GM18526 (cell line): Measurements from ENCODE around the gene PMPCA.

ENCODE experiments used
- POLR2A ChIP-seq: IDR thresholded peaks from 3 replicates; pipeline ENCODE4 v1.6.1; 2011; ENCODE audit not compliant: insufficient read length; ENCODE audit errors: extremely low read depth

The PMPCA gene

GRCh38 chr9:136370037-136370436 lies 40.4 kb upstream of the PMPCA start:
- TF ChIP-seq POLR2A = no peak

- TF ChIP-seq POLR2A = no peak
These were observed 39.5 kb upstream of the PMPCA start for GRCh38 chr9:136370687-136371532.

DNA sequence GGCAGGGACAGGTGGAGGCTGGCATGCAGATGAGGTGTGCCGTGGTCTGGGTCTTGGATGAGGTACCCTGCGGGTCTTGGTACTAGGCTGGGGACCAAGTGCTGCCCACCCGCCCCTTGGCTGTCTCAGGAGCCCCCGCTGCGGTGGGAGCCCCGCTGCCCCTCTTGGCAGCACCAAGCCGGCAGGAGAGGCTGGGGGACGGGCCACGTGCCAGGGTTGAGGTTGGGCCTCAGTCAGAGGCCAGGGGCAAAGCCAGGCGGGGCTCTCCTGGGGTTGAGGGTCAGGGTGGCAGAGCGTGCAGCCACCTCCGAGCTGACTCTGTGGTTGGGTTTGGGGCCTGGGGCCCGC lies 39.0 kb upstream of the PMPCA start:
- no peak for TF ChIP-seq POLR2A

DNA sequence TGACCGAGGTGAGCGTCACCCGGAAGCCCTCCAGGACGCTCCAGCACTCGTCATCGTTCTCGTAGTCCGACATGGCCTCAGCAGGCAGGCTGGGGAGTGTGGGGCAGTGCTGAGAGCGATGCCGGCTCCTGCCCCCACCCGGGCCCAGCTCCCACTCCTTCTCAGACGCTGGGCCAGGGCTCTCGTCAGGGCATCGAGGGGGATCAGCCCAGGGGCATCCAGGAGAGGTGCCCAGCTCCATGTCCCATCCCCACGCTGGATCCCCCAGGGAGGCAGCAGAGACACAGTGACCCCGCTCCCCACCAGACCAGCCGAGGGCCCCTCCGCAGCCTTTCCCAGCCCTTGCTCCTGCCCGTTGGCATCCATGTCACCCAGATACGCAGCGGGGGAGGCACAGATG lies 38.5 kb upstream of the PMPCA start:
- TF ChIP-seq POLR2A = no peak

DNA sequence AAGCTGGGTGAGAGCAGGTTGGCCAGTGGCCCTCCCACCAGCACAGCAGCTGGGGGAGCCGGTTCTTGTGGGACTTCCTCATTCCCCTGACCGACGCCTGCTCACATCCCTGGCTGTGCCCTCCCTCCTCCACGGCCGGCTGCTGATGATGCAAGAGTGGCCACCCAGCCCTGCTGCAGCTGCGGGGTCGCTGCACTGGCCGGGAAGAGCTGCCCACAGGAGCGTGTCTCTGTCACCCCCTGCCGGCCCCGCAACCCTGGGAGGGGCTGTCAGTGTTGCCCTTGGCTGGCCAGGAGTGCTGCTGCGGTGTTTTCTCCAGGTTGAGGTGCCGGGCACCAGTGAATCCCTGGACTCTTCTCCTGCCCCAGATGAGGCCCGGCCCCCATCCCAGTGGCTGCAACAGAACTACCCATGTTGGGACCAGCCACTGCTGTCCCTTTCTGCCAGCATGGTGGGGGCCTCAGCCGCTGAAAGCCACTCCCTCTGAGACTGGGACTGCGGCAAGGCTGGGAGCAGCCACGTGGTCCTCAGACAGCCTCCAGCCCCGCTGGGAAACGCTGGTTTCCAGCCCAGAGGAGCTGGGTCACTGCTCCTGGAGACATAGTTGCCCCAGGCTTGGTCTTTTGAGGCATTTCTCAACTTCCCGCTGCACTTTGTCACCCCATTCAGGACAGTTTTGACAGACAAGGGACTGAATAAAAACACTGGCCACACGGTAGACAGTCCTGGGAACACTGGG lies 37.7 kb upstream of the PMPCA start:
- TF ChIP-seq POLR2A = no peak

DNA sequence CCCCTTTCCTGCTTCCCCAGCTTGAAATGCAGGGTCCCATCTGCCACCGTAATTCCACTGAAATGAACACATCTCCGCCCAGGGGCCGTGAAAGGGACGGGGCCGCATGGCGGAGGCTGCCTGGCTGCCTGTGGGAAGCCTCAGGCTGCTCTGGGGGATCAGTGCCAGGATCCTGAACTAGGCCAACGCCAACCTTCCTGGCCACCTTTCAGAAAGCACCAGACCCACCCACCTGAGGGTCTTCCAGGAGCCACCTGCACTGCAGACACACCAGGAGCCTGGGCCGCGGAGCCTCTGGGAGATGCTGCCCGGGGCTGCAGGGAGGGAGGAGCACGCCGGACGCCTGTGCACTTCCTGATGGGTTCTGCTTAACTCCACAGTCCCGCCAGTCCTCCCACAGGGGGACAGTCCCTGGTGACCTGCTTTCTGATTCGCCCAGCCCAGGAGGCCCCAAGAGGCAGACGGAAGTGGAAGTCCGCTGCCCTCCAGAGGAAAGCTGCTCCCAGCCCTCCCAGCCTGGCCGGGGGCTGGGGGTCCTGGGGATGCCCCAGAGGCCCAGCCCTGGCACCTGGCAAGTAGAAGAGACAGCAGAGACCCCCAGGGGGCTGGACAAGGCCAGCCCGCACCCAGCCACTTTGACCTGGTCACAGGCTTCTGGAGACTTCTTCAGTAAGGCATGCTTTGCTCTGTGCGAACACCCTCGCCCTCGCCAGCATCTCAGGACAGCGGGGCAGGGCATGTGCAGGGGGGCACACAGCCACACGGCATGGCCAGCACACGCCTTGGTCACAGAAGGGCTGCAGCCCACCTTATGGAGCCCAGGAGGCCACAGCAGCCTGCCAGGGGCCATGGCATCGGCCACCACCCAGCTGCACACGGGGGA lies 36.9 kb upstream of the PMPCA start, which contains the start of gene CARD9:
TSS of gene CARD9 (minus strand) at position 370 of the 883 bp plus-strand sequence. CDS start 1,591 bp downstream, outside the sequence.
- TF ChIP-seq POLR2A = no peak

- TF ChIP-seq POLR2A = no peak
These were observed 36.3 kb upstream of the PMPCA start for GRCh38 chr9:136374183-136374575.

DNA sequence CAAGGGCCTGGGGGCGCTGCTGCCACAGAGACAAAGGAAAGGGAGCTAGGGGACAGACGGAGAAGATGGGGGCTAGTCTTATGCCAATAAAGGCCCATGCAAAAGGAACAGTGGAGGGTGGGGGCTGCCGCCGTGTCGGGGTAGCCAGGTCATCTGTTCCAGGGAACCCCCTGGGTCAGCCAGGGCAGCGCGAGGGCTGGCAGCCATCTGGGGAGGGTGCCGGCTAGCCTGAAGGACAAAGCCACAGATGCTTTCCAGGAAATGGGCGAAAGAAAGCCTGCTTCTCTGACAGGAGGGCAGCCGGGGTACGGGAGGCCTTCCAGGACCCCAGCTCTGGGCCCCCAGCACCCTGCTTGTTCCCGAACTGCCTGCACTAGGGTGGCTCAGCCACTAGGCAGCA lies 35.4 kb upstream of the PMPCA start:
- TF ChIP-seq POLR2A = no peak

GRCh38 chr9:136376457-136376856 lies 34.0 kb upstream of the PMPCA start:
- no peak for TF ChIP-seq POLR2A

DNA sequence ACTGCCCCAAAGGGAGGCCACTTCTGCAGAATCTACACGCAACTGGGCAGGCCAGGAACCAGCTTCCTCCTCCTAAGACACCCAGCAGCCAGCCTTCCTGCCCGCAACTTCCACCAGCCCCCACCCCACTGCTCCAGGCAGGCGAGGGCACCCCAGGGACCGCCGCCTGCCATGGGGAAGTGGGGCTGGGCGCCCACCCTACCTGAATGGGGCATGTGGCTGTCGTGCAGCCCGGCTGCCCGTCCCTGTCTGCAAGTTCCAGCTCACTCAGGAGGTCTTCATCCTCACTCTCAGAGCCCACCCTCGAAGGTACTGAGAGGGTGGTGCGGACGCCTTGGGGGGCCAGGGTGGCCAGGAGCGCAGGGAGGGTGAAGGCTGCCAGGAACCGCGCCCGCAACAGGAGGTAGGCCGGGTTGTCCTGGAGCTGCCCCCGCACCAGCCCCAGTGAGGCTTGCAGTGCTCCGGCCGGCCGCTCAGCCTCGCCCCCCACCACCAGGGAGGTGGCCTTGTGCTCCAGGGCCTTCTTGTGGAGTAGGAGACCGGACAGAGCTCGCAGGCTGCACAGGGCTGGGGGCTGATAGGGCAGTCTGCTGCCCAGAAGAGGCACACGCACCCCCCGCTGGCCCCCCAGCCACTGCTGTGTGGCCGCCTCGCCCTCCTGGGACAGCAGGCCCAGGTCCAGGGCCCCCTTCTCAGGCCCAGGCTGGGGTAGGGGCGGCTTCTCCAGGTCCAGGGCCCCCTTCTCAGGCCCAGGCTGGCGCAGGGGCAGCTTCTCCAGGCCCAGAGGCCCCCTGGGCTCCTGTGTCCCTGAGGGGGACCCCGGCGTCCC lies 32.9 kb upstream of the PMPCA start:
- TF ChIP-seq POLR2A = no peak

- TF ChIP-seq POLR2A = no peak
These were observed 32.1 kb upstream of the PMPCA start for GRCh38 chr9:136378170-136379002.

DNA sequence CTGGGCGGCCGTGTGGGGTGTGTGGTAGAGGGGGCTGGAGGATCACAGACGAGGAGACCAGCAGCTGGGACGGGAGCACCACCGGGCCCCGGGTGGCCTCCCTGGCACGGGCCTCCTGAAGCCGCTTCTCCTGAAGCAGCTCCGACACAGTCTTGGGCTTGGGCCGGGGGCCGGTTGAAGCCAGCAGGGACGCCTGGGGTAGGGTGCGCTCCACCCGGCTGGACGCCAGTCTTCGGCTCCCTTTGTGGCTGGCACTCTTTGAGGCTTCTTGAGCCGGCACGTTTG lies 31.5 kb upstream of the PMPCA start:
- TF ChIP-seq POLR2A = no peak

- no peak for TF ChIP-seq POLR2A
These were observed 31.1 kb upstream of the PMPCA start for GRCh38 chr9:136379401-136379800.

GRCh38 chr9:136379891-136380290 lies 30.6 kb upstream of the PMPCA start:
- TF ChIP-seq POLR2A = no peak
